CD4-positive, alpha-beta T cell treated with Interleukin-17A for 1 hour (primary cell): ENCODE data around the gene PELI3.

Source experiments
- DNase-seq: peaks from one replicate; pipeline ENCODE4 v3.0.0-alpha.2; 2020

PELI3 gene

GRCh38 chr11:66475349-66476172 is 8.9 kb downstream of the PELI3 start:
- DNase-seq, result no peak

GRCh38 chr11:66476173-66476840 is 9.6 kb downstream of the PELI3 start:
- no peak for DNase-seq

GRCh38 chr11:66476841-66477251 is 10.1 kb downstream of the PELI3 start:
- no peak for DNase-seq

GRCh38 chr11:66477263-66478201 is 10.8 kb downstream of the PELI3 start:
- no peak for DNase-seq

GRCh38 chr11:66478729-66479393 is 12.2 kb downstream of the PELI3 start:
- peak; percentile 51 for DNase-seq

GRCh38 chr11:66479394-66480116 is 12.8 kb downstream of the PELI3 start:
- no peak for DNase-seq

GRCh38 chr11:66480117-66480938 is 13.6 kb downstream of the PELI3 start, which contains the start of gene DPP3:
Gene DPP3 (plus strand): TSS chr11:66480434. CDS start chr11:66482201, 1,767 bp downstream.
- DNase-seq, result peak; percentile 96

GRCh38 chr11:66484806-66485380 is 18.2 kb downstream of the PELI3 start:
- no peak for DNase-seq

- DNase-seq, result no peak
These were observed 22.3 kb downstream of the PELI3 start for GRCh38 chr11:66488957-66489356.

GRCh38 chr11:66489636-66490035 is 22.9 kb downstream of the PELI3 start:
- no peak for DNase-seq

GRCh38 chr11:66491315-66491935 is 24.7 kb downstream of the PELI3 start:
- DNase-seq, result no peak

GRCh38 chr11:66492161-66492865 is 25.6 kb downstream of the PELI3 start:
- no peak for DNase-seq

- DNase-seq, result no peak
These were observed 26.4 kb downstream of the PELI3 start for GRCh38 chr11:66493130-66493529.

GRCh38 chr11:66494458-66494857 is 27.8 kb downstream of the PELI3 start:
- no peak for DNase-seq

GRCh38 chr11:66494935-66495334 is 28.2 kb downstream of the PELI3 start:
- DNase-seq, result no peak

GRCh38 chr11:66495401-66495854 is 28.7 kb downstream of the PELI3 start:
- peak; percentile 11 for DNase-seq

GRCh38 chr11:66497206-66497605 is 30.5 kb downstream of the PELI3 start:
- no peak for DNase-seq

- DNase-seq, result no peak
These were observed 31.8 kb downstream of the PELI3 start for GRCh38 chr11:66498506-66498905.

- DNase-seq, result no peak
These were observed 38.6 kb downstream of the PELI3 start for GRCh38 chr11:66505276-66505816.
